Measurements from ENCODE around the gene ATOX1. TPM values are rescaled to one million over a fixed set of nuclear protein-coding genes. Genes with fewer than 3 reads are reported as not detected.

ATOX1 gene
- total and polyA plus RNA-seq, 2 experiments from 2014 or later, result 118 to 134 TPM

- no peak for TF ChIP-seq REST (IDR thresholded peaks at IDR 0.05; ENCODE audit: unreplicated experiment)
Observed at GRCh38 chr5:151739939-151740335, 18.5 kb downstream of the ATOX1 start (continued).

- TF ChIP-seq CTCF (conservative IDR thresholded peaks at IDR 0.05; ENCODE audit: low read depth in 2 of 2) (peak in 1 of 2 experiments; percentile 37; a peak in 2 of 4 replicates), ZNF114 (CRISPR knock-in tag; IDR thresholded peaks at IDR 0.05) (no peak), NANOG (IDR thresholded peaks at IDR 0.05; ENCODE audit: borderline replicate concordance) (no peak), POLR2AphosphoS5 (IDR thresholded peaks at IDR 0.05; ENCODE audit: low read depth) (no peak)
- Histone ChIP-seq H4K20me1 (replicated peaks; ENCODE audit: insufficient read depth) (no peaks in the 10 kb centered on the region), H3K4me2 (peak overlapping the region; percentile 65), H3K9me2 (ENCODE audit: insufficient read depth) (no peaks in the 10 kb centered on the region), H3F3A (replicated peaks; ENCODE audit: low read depth) (no peaks in the 10 kb centered on the region), H2AFZ (no peak overlapping the region; the same call in 1 of the 2 replicates), H3K36me3 (ENCODE audit: insufficient read depth) (no peaks in the 10 kb centered on the region), H3K27me3 (ENCODE audit: insufficient read depth) (no peaks in the 10 kb centered on the region), H3K4me1 (ENCODE audit: insufficient read depth) (peaks cover 10% of the 10 kb centered on the region), H3K27ac (ENCODE audit: low read depth) (peak overlapping the region; percentile 55; the same call in 1 of the 2 replicates), H3K79me2 (replicated peaks; ENCODE audit: insufficient read depth) (no peaks in the 10 kb centered on the region), H3K4me3 (no peak overlapping the region)
- Mint-ChIP-seq H3K36me3 (ENCODE audit: low read depth) (no peaks in the 10 kb centered on the region; the same call in 1 of the 3 replicates), H3K9me3 (no peaks in the 10 kb centered on the region), H3K4me1 (peaks cover 18% of the 10 kb centered on the region), H3K27ac (no peak overlapping the region; the same call in 1 of the 2 replicates), H3K4me3 (no peak overlapping the region), H3K27me3 (ENCODE audit: insufficient read depth, low read depth, poor library complexity) (peaks cover 10% of the 10 kb centered on the region)
- ATAC-seq, result peak; percentile 42
- DNase-seq (ENCODE audit: low spot score), result no peak
Observed at GRCh38 chr5:151739395-151739794, 19.0 kb downstream of the ATOX1 start.

GRCh38 chr5:151738125-151738848 is 20.1 kb downstream of the ATOX1 start:
- H3K36me3 Mint-ChIP-seq (ENCODE audit: low read depth), result no peaks in the 10 kb centered on the region; the same call in 2 of the 3 replicates
- H3K4me3 Mint-ChIP-seq, result no peak overlapping the region
- H3K79me2 ChIP-seq (replicated peaks; ENCODE audit: insufficient read depth), result no peaks in the 10 kb centered on the region
- peaks cover 18% of the 10 kb centered on the region for H3K4me1 Mint-ChIP-seq
- no peaks in the 10 kb centered on the region for H3K9me3 Mint-ChIP-seq
- H3K27me3 Mint-ChIP-seq (ENCODE audit: insufficient read depth, low read depth, poor library complexity), result peaks cover 10% of the 10 kb centered on the region
- H3K36me3 ChIP-seq (ENCODE audit: insufficient read depth), result no peaks in the 10 kb centered on the region
- peaks cover 10% of the 10 kb centered on the region for H3K4me1 ChIP-seq (ENCODE audit: insufficient read depth)
- no peaks in the 10 kb centered on the region for H3F3A ChIP-seq (replicated peaks; ENCODE audit: low read depth)
- TF ChIP-seq JUNB (IDR thresholded peaks at IDR 0.05; ENCODE audit: unreplicated experiment), result no peak
- TF ChIP-seq ZNF331 (CRISPR knock-in tag; IDR thresholded peaks at IDR 0.05; ENCODE audit: low read depth), result no peak
- ATAC-seq (no peak), DNase-seq (ENCODE audit: low spot score) (no peak)
- no peak overlapping the region for H3K4me3 ChIP-seq
- no peaks in the 10 kb centered on the region for H3K9me2 ChIP-seq (ENCODE audit: insufficient read depth)
- no peaks in the 10 kb centered on the region for H4K20me1 ChIP-seq (replicated peaks; ENCODE audit: insufficient read depth)
- H3K27ac Mint-ChIP-seq, result no peak overlapping the region
- H3K27me3 ChIP-seq (ENCODE audit: insufficient read depth), result no peaks in the 10 kb centered on the region
- H2AFZ ChIP-seq, result no peak overlapping the region
- no peak overlapping the region for H3K4me2 ChIP-seq
- H3K27ac ChIP-seq (ENCODE audit: low read depth), result no peak overlapping the region

Data from GM23338 (cell line).